Activated CD4-positive, alpha-beta T cell treated with anti-CD3 and anti-CD28 coated beads for 36 hours (primary cell): ENCODE measurements around the gene PIP5KL1. TPM values are rescaled to one million over a fixed set of nuclear protein-coding genes. Genes with fewer than 3 reads are reported as not detected.

Source experiments
- ATAC-seq: fragments of 200-7000 bp; cut with Tn5 transposase; one replicate; pipeline ENCODE4 v1.10.0; 2021; ENCODE audit warnings: mild to moderate bottlenecking, moderate library complexity
- CTCF ChIA-PET: fragments of 350-600 bp; sonication (Branson Sonifier 250); formaldehyde crosslinking; loops from one replicate; lab custom pipeline; 2021; ENCODE audit warnings: antibody characterized with exemption; lab: Charles Lee
- POLR2A ChIA-PET: fragments of 350-600 bp; sonication (Branson Sonifier 250); formaldehyde crosslinking; loops from one replicate; lab custom pipeline; 2021; ENCODE audit warnings: antibody characterized with exemption, inconsistent platforms; lab: Charles Lee
- DNase-seq: peaks from one replicate; pipeline ENCODE4 v3.0.0-alpha.2; 2020
- H3K27ac Mint-ChIP-seq: one replicate; pipeline ENCODE4 v1.8.0; 2021; ENCODE audit warnings: mixed read lengths
- H3K27me3 Mint-ChIP-seq: one replicate; pipeline ENCODE4 v1.8.0; 2021; ENCODE audit warnings: mixed read lengths
- H3K36me3 Mint-ChIP-seq: one replicate; pipeline ENCODE4 v1.8.0; 2021; ENCODE audit warnings: low read depth, mixed read lengths
- H3K4me1 Mint-ChIP-seq: one replicate; pipeline ENCODE4 v1.8.0; 2021; ENCODE audit warnings: mixed read lengths
- H3K4me3 Mint-ChIP-seq: one replicate; pipeline ENCODE4 v1.8.0; 2021; ENCODE audit warnings: mild to moderate bottlenecking, moderate library complexity, mixed read lengths
- H3K9me3 Mint-ChIP-seq: one replicate; pipeline ENCODE4 v1.8.0; 2021; ENCODE audit warnings: low read depth, mixed read lengths
- intact Hi-C, 2 experiments: fragments of 100-400 bp; cut with DNase I in 1 of 2; cut with micrococcal nuclease in 1 of 2; formaldehyde crosslinking; loops; one replicate each; pipeline versions ENCODE4 v1.14.2 to v1.15.1; 2022 to 2024; cut with DNase I, micrococcal nuclease
- total RNA-seq, 2 experiments: library from RNA; stranded (reverse); gene quantifications; one replicate each; pipeline ENCODE4 v1.2.3, GENCODE V29; 2021

The PIP5KL1 gene
- total RNA-seq, 2 experiments from 2014 or later, result 1.9 to 2.8 TPM

DNA sequence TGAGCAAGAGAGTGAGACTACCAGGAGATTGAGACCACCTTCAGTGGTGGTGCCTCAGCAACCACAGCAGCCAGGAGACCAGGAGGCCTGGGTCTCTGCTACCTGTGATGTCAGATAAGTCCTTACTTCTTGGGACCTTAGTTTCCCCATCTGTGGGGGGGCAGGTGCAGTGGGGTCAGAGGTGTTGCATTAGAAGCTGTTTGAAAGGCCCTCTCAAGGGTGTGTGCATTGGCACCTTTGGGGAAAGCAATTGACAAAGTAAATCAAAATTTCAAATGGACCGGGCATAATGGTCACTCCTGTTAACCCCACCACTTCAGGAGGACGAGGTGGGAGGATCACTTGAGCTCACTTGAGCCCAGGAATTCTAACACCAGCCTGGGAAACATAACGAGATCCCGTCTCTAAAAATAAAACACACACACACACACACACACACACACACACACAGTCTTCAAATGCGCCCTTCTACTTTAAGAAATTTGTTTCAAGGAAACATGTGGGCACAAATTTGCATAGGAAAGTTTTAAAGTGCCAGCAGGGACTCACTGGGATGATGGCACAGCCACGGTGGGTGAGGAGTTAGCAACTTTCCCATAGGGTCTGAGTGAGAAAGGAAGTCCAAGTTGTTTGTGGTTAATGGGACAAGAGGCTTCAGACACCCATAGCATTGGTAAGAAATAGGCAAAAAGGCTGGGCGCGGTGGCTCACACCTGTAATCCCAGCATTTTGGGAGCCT is 51.8 kb downstream of the PIP5KL1 start:
- intact Hi-C loops, result loop anchor here in 1 of 2 experiments (10.0 kb wide), 1 partner anchor 374 kb away; no protein-coding TSS in a partner anchor
- H3K27me3 Mint-ChIP-seq, result peaks cover 8% of the 10 kb centered on the region
- CTCF ChIA-PET, result interaction anchor here (0.6 kb wide), 2 partner anchors 9 to 122 kb away, joined by 3 read pairs; no protein-coding TSS in a partner anchor

DNA sequence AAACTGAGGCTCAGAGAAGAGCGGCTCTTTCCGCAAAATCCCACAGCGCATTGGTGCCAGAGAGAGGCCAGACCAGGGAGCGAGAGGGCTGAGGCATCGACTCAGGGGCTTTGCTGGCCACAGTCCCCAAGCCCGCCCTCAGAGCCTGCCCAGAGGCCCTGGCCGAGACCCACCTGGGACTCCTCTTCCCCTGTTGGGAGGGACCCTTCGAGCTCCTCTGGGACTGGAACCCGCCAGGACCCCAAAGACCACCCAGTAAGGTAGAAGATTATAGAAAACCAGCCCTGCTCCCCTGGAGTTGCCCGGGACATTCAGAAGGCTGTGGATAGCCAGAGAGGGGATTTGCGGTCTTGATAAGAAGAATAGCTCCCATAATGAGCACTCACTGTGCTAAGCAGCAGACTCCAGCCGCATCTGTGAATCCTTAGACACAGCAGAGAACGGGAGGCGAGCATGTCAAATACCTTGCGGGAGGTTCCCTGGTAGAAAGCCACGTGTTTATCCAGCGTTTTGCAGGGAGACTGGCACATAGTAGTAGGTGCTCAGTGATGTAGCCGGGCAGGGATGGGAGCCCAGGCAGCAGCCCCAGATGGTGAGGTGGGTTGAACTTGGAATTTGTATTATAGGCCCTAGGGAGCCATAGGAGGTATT is 52.5 kb downstream of the PIP5KL1 start:
- no peak overlapping the region for H3K27ac Mint-ChIP-seq
- ChIA-PET POLR2A (no interaction called here), CTCF (interaction anchor here (0.6 kb wide), 1 partner anchor 8 kb away, joined by 3 read pairs; no protein-coding TSS in a partner anchor)

More for the DNA sequence above, 51.8 kb downstream of the PIP5KL1 start:
- no peak overlapping the region for H3K4me3 Mint-ChIP-seq
- no peak overlapping the region for H3K27ac Mint-ChIP-seq
- ATAC-seq (no peak), DNase-seq (no peak)
- H3K9me3 Mint-ChIP-seq, result no peaks in the 10 kb centered on the region
- POLR2A ChIA-PET, result no interaction called here
- peaks cover 5% of the 10 kb centered on the region for H3K36me3 Mint-ChIP-seq
- peaks cover 2% of the 10 kb centered on the region for H3K4me1 Mint-ChIP-seq

DNA sequence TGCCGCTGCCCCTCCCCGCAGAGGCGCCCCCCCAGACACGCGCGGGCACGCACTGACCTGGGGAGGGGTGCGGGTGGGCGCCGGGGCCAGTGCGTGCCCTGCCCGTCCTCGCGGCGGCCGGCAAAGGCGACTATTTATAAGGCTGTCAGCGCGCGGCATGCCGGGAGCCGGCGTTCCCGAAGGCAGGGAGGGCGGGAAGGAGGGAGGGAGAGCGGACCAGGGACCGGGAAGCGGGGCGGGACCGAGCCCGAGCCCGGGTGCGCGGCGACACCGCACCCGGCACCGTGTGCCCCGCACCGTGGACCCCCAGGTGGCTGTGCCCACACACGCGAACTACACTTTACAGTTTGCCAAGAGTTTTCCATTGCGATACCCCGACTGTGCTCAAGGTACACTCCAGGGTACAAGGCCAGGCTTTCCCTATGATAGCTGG is 53.0 kb downstream of the PIP5KL1 start, which contains the start of gene AK1:
Gene AK1, minus strand, starts transcription at position 110 of the 433 bp plus-strand sequence. CDS start 3,058 bp downstream, outside the sequence.
- intact Hi-C loops, result loop anchor here in 1 of 2 experiments (10.0 kb wide), 1 partner anchor 373 kb away; no protein-coding TSS in a partner anchor
- no peak within 1 kb of the TSS for H3K27ac Mint-ChIP-seq
- ChIA-PET POLR2A (no interaction called here), CTCF (no interaction called here)
- H3K27me3 Mint-ChIP-seq, result peaks cover 8% of the 10 kb centered on the region
- peaks cover 2% of the 10 kb centered on the region for H3K4me1 Mint-ChIP-seq
- peaks cover 4% of the 10 kb centered on the region for H3K36me3 Mint-ChIP-seq
- ATAC-seq (no peak), DNase-seq (no peak)
- H3K4me3 Mint-ChIP-seq, result peak within 1 kb of the TSS; percentile 39
- no peaks in the 10 kb centered on the region for H3K9me3 Mint-ChIP-seq

More for the DNA sequence above, 52.5 kb downstream of the PIP5KL1 start:
- H3K9me3 Mint-ChIP-seq, result no peaks in the 10 kb centered on the region
- no peak for DNase-seq
- peaks cover 2% of the 10 kb centered on the region for H3K4me1 Mint-ChIP-seq
- intact Hi-C loops, result loop anchor here in 1 of 2 experiments (10.0 kb wide), 1 partner anchor 373 kb away; no protein-coding TSS in a partner anchor
- no peak overlapping the region for H3K4me3 Mint-ChIP-seq
- no peak for ATAC-seq
- H3K27me3 Mint-ChIP-seq, result peaks cover 8% of the 10 kb centered on the region
- H3K36me3 Mint-ChIP-seq, result peaks cover 4% of the 10 kb centered on the region

DNA sequence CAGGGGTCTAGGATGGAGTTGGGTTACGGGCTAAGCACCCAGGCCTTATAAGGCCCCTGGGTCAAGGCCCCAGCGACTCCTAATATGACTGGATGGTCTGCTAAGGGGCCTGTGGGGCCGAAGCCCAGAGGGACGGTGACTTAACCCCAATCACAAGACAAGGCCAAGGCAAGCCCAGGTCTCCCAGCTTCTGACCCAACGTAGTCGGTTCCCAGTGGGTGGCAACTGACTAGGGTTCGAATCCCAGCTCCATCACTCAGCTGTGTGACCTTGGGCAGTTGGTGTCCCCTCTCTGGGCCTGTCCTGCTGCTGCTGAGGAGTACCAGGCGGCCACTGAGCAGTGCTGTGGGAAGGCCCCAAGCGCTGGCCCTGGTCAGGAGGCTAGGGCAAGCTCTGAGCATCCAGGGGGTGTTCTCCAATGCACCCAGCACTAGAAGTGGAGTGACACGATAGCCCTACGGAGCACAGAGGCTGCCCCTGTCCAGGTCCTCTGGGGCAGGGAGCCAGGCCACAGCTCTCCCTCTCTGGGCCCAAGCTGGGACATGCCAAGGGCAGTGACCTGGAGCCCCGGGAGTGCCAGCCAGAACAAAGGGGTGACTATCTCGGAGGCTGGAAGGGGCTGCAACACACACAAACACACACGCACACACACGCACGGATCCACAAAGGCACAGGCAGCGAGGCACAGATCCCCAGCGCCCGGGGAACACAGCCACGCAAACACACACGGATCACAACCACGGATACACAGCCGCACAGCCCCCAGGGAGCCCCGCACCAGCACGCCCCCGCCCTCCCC is 53.6 kb downstream of the PIP5KL1 start:
- no peaks in the 10 kb centered on the region for H3K9me3 Mint-ChIP-seq
- ChIA-PET POLR2A (no interaction called here), CTCF (interaction anchor here (0.6 kb wide), 1 partner anchor 903 kb away, joined by 3 read pairs; no protein-coding TSS in a partner anchor)
- H3K4me3 Mint-ChIP-seq, result peak overlapping the region; percentile 39
- intact Hi-C loops, result loop anchor here in 1 of 2 experiments (10.0 kb wide), 1 partner anchor 372 kb away; no protein-coding TSS in a partner anchor
- no peak for ATAC-seq
- H3K27ac Mint-ChIP-seq, result no peak overlapping the region
- peaks cover 2% of the 10 kb centered on the region for H3K36me3 Mint-ChIP-seq
- DNase-seq, result no peak
- peaks cover 8% of the 10 kb centered on the region for H3K27me3 Mint-ChIP-seq
- H3K4me1 Mint-ChIP-seq, result peaks cover 2% of the 10 kb centered on the region

DNA sequence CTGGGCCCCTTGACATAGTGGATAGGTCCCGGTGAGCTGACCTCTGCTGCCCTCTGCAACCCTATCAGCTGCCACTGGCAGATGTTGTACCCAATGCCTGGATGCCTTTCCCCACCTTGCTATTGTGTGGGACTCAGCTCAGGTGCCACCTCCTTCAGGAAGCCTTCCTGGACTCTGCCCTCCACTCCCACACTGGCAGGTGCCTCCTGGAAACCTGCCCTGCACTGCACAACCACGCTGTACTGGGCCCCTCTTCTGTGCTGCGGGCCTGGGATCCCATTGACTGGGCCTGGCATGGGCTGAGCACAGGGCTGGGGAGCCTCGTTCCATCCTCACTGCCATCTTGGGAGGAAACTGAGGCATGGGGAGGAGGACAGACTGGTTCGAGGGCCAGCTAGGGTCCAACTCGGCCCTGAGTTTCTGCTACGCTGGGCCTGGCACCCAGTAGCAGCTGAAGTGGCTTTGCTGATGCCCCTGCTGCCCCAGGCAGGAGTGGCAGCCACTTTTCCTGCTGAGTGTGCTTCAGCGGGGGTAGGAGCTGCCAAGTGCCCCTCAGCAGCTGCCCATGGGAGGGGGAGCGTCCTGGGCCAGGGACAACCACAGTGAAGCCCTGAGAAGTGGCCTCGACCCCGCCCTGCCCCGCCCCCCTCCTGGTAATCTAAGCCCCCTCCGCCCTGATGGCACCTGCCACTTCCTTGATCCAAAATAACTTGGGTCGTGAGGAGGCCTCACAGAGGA is 54.4 kb downstream of the PIP5KL1 start:
- no peak overlapping the region for H3K27ac Mint-ChIP-seq
- H3K4me1 Mint-ChIP-seq, result peaks cover 2% of the 10 kb centered on the region
- H3K9me3 Mint-ChIP-seq, result no peaks in the 10 kb centered on the region
- ATAC-seq, result no peak
- peaks cover 8% of the 10 kb centered on the region for H3K27me3 Mint-ChIP-seq
- ChIA-PET CTCF (no interaction called here), POLR2A (no interaction called here)
- intact Hi-C loops, result loop anchor here in 1 of 2 experiments (10.0 kb wide), 1 partner anchor 371 kb away; no protein-coding TSS in a partner anchor
- H3K36me3 Mint-ChIP-seq, result peaks cover 2% of the 10 kb centered on the region
- no peak for DNase-seq
- no peak overlapping the region for H3K4me3 Mint-ChIP-seq

DNA sequence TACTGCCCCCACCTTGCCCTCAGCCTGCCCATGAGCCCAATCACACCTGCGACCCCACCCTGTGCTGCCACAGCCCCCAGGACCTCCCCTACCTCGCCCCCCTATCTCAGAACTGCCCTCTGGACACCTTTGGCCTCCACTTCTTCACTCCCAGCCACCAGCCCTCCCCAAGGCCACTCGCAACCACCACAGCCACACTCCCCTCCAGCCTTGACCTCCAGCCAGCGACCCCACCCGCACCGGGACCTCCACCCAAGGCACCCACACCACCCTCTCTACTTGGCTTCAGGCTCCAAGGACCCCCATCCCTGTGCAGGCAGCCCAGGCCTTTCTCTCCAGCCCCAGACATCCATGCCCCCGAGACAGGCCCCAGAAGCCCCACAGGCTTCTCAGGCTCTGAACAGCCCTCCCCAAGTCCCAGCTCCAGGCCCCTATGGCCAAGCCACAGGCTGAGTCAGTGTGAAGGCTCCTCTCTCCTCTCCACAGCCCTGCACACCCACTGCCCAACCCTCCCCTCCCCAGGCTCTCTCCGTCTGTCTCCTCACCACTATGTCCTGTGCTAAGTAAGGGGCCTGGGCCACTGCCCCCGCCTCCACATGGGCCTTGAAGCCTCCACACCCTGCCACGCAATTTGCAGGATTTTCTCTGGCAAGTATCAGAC is 55.1 kb downstream of the PIP5KL1 start:
- Mint-ChIP-seq H3K36me3 (peaks cover 2% of the 10 kb centered on the region), H3K9me3 (no peaks in the 10 kb centered on the region), H3K27ac (no peak overlapping the region), H3K4me1 (peaks cover 2% of the 10 kb centered on the region), H3K27me3 (peaks cover 8% of the 10 kb centered on the region), H3K4me3 (no peak overlapping the region)
- ChIA-PET CTCF (no interaction called here), POLR2A (no interaction called here)
- no peak for ATAC-seq
- intact Hi-C loops, result loop anchor here in 1 of 2 experiments (10.0 kb wide), 1 partner anchor 371 kb away; no protein-coding TSS in a partner anchor
- no peak for DNase-seq

DNA sequence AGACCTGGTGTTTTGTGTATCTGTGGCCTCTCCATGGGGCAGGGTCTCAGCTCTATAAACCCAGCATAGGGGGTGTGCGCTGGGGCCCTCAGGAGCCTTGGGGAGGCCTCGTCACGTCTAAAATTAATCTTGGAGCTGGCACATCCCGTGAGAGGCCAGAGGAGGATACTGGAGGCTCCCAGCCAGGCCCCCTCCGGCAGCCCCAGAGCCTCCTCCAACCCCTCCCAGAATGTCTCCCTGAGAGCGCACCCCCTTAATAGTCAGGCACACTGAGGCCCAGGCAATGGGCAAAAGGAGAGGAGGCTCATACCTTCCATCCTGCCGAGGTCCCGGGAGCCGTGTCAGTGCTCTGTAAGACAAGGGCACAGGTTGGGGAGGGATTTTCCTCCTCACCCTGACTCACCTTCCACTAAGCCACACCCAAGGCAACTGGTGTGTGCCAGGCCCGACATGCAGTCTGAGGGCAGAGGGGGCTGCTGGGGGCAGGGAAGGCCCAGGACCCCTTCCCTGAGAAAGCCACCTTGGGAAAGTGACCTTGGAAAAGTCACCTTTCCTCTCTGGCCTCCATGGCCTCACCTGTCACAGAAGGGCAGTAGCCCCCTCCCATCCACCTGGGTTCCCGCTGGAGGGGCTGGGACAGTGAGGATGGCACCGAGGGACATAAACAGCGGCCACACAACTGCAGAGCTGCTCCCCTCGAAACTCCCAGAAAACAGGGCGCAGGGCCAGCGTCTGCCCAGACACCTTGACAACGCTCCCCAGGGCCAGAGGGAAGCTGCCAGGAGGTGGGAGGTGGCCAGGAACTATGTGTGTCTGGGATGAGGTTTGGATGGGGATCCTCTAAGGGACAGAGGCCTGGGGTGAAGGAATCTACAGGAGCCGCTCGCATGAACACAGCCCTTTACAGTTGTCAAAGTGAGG is 56.0 kb downstream of the PIP5KL1 start:
- Mint-ChIP-seq H3K27ac (no peak overlapping the region), H3K9me3 (no peaks in the 10 kb centered on the region), H3K36me3 (peaks cover 2% of the 10 kb centered on the region), H3K4me1 (peaks cover 2% of the 10 kb centered on the region), H3K27me3 (peaks cover 8% of the 10 kb centered on the region), H3K4me3 (no peak overlapping the region)
- POLR2A ChIA-PET, result interaction anchor here (0.9 kb wide), 1 partner anchor 51 kb away, joined by 6 read pairs; no protein-coding TSS in a partner anchor
- DNase-seq (no peak), ATAC-seq (no peak)
- CTCF ChIA-PET, result interaction anchor here (0.8 to 1.6 kb wide), 2 partner anchors 8 to 48 kb away, joined by 3 to 4 read pairs; no protein-coding TSS in a partner anchor
- intact Hi-C loops, result loop anchor here in 1 of 2 experiments (5.0 to 10.0 kb wide), 3 partner anchors 48 to 370 kb away; no protein-coding TSS in a partner anchor

DNA sequence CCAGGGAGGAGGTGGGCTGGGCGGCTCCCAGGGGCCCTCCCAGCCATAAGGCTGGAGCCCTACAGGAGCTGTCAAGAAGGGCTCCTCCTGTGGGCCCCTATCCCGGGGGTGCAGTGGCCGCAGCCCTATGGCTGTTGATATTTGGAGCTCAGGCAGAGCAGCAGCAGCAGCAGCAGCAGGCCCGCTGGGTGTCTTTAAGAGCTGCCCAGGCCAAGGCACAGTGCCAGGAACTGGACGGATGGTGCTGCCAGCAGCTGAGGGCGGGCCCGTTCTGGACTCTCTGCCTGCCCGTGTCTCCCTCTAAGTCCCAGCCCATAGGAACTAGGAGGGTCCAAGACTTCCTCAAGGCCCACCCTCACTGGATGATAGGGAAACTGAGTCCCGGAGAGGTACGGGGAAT is 56.7 kb downstream of the PIP5KL1 start:
- Mint-ChIP-seq H3K36me3 (no peaks in the 10 kb centered on the region), H3K27ac (no peak overlapping the region), H3K4me1 (peaks cover 2% of the 10 kb centered on the region), H3K9me3 (no peaks in the 10 kb centered on the region), H3K27me3 (peaks cover 8% of the 10 kb centered on the region), H3K4me3 (no peak overlapping the region)
- ChIA-PET POLR2A (interaction anchor here (0.9 kb wide), 1 partner anchor 52 kb away, joined by 6 read pairs; no protein-coding TSS in a partner anchor), CTCF (interaction anchor here (0.8 to 1.6 kb wide), 2 partner anchors 8 to 48 kb away, joined by 3 to 4 read pairs; no protein-coding TSS in a partner anchor)
- no peak for ATAC-seq
- intact Hi-C loops, result loop anchor here in 1 of 2 experiments (5.0 to 10.0 kb wide), 3 partner anchors 48 to 369 kb away; no protein-coding TSS in a partner anchor
- DNase-seq, result no peak

DNA sequence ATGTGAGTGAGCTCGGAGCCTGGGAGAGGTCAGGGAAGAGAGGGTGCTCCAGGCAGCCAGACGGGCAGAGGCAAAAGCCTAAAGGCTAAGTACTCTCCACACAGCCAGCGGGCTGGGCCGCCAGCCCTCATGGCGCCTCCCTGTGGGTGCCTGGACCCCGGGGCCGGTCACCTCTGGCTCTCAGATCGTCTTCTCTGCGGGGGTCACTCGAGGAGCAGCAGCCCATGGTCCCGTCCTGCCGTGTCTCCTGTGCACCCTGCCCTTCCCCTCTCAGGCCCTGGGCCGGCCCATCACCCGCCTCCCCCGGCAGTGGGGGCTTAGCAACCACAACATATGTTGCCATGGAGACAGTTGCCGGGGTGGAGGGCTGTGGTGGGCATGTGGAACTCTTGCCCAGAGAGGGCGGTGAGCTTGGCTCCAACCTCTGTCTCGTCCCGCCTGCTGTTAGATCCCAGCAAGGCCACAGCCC is 57.3 kb downstream of the PIP5KL1 start:
- peaks cover 4% of the 10 kb centered on the region for H3K27me3 Mint-ChIP-seq
- no peak for DNase-seq
- no peak overlapping the region for H3K27ac Mint-ChIP-seq
- intact Hi-C loops, result loop anchor here in 1 of 2 experiments (5.0 to 10.0 kb wide), 3 partner anchors 49 to 368 kb away; no protein-coding TSS in a partner anchor
- ChIA-PET POLR2A (no interaction called here), CTCF (interaction anchor here (0.8 to 1.7 kb wide), 4 partner anchors 9 to 138 kb away, joined by 3 to 6 read pairs (median 4); partner anchors contain the start of gene TOR2A)
- H3K36me3 Mint-ChIP-seq, result no peaks in the 10 kb centered on the region
- ATAC-seq, result no peak
- H3K4me1 Mint-ChIP-seq, result peaks cover 2% of the 10 kb centered on the region
- no peaks in the 10 kb centered on the region for H3K9me3 Mint-ChIP-seq
- H3K4me3 Mint-ChIP-seq, result no peak overlapping the region
